Ovary (tissue), 3 donors: Measurements from ENCODE around the gene CCDC185.

Experiments used
- EP300 ChIP-seq: sonication (generic); formaldehyde crosslinking; IDR thresholded peaks from one replicate; pipeline ENCODE4 v1.6.1; 2017; ENCODE audit warnings: antibody characterized with exemption
- TF ChIP-seq, protein P1 (sequence below), 3 donors: fragments of 450-650 bp in 2 of 3; fragments of 200-600 bp in 1 of 3; IDR thresholded peaks; one replicate each; pipeline versions ENCODE4 v1.5.1 to v1.8.0; 2016 to 2022; ENCODE audit warnings: antibody characterized with exemption in 3 of 3, mild to moderate bottlenecking in 1 of 3
- donor health status: DM: no; HTN: no; CAD: no.

DNA sequence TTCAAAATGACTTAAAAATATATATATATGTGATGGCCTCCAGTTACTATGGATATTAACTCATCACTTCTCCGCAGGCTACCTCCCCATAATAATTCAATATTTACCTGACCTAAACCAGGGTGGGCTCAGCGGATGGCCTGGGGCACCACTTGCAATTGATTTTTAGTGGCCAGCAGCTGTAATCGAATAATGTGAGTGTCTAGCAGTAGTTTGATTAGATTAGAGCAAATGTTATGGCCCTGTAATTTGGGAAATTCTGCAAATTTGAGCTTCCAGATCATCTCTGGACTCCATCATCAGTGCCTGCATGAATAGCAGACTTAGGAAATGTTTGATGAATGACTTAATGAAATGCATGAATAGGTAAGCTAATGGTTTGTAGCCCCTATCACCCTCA is 44.0 kb upstream of the CCDC185 start:
- TF ChIP-seq, protein P1, sequence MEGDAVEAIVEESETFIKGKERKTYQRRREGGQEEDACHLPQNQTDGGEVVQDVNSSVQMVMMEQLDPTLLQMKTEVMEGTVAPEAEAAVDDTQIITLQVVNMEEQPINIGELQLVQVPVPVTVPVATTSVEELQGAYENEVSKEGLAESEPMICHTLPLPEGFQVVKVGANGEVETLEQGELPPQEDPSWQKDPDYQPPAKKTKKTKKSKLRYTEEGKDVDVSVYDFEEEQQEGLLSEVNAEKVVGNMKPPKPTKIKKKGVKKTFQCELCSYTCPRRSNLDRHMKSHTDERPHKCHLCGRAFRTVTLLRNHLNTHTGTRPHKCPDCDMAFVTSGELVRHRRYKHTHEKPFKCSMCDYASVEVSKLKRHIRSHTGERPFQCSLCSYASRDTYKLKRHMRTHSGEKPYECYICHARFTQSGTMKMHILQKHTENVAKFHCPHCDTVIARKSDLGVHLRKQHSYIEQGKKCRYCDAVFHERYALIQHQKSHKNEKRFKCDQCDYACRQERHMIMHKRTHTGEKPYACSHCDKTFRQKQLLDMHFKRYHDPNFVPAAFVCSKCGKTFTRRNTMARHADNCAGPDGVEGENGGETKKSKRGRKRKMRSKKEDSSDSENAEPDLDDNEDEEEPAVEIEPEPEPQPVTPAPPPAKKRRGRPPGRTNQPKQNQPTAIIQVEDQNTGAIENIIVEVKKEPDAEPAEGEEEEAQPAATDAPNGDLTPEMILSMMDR (IDR thresholded peaks at IDR 0.05), result no peak
- no peak for TF ChIP-seq EP300
